ENCODE measurements around the gene TGFB1.
"Not testable (repeated sequence)": the region's sequence is repeated elsewhere in the genome, so short reads cannot be mapped to it uniquely, and the experiment has no call there.

The TGFB1 gene

DNA sequence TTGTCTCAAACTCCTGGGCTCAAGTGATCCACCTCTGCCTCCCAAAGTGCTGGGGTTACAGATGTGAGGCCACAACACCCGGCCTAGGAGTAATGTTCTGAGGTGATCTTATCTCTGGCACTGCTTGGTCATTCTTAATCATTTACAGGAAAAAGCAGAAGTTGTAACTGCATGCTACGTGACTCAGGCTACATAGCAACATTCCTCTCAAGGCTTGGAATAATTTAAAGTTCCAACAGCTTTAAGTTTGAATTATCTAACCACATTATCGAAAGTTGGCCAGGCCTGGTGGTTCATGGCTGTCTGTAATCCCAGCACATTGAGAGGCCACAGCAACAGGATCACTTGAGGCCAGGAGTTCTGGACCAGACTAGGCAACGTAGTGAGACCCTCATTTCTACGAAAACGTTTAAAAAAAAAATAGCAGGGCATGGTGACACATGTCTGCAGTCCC, 14.2 kb upstream of the TGFB1 start:
- no peak for DNase-seq

DNA sequence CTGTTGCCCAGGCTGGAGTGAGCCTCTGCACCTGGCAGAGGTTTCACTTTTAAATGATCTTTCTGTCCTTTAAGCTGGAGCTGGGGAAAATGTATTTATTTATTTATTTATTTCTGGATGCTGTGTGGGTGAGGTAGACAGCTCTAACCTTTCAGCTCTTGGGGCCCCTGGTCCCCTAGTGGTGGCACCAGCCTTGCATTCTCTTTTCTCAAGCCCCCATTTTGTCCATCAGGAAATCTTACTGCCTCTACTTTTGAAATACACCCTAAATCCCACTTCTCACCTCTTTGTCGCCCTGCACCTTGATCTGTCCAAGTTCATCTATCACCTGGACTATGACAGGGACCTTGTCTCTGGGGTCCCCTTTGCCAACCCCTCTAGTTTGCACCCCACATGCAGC, 12.4 kb upstream of the TGFB1 start:
- DNase-seq: no peak

DNA sequence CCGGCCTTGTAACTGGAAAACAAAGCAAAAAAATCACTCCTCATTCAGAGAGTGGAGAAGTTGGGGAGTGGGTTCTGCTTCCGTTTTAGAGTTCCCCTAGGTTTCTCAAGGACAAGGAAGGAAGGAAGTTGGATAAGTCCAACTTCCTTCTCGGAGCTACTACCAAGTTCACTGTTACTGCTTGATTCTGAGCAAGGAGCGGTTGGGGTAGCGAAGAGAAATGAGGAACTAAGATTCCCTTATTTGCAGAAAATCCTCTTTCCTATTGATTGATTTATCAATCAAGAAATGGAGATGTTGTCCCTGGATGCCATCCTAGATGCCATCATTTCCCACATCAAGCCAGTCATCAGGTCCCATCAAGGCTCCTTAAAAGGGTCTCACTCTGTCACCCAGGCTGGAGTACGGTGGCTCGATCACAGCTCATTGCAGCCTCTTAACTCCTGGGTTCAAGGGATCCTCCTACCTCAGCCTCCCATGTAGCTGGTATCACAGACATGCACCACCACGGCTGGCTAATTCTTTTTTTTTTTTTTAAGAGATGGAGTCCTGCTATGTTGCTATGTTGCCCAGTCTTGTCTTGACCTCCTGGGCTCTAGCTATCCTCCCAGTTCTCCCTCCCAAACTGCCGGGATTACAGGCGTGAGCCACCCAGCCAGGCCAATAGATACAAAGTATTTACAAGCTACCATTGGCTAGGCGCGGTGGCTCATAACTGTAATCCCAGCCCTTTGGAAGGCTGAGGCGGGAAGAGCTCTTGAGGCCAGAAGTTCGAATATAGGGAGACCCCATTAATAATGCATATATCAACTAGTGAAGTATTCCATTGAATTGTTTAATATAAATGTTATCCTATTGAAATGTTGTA, 11.0 kb upstream of the TGFB1 start:
- no peak for DNase-seq

DNA sequence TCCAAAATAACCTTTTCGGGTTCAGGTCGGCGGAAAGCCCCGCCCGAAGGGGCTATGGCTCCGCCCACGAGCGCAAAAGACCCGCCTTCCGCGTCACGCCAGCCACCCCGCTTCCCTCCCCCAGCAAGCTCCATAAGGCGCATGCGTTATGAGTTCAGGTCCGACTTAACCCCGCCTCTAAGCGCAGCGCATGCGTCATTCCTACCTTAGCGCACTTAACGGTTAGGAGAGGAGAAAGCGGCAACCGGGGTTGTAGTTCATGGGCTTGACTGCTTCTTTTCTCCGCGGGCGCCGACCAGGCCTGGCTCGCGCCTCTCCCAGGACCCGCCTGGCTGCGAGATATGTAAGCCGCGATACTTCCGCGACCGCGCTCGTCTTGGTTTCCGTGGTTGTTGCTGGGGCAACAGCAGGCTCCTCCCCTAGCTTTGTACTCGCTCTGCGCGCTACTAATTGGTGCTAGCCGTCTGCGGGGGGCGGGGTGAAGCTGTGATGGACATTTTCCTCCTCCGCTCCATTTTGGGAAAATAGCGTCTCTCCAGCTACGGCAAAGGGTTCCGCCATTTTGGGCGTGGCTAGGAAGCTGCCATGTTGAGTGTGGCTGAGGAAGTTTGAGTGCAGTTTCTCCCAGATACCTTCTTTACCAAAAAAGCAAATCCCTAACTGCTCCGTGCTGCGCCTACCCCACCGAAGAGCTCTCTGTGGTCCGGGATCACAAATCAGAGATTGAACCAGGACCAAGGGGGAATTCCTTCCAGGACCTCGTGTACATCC, 10.2 kb upstream of the TGFB1 start, which contains the start of gene B9D2:
Gene B9D2, minus strand, starts transcription at position 397 of the 771 bp plus-strand sequence. CDS start 630 bp downstream, outside the sequence.
- DNase-seq: peak; percentile 98

DNA sequence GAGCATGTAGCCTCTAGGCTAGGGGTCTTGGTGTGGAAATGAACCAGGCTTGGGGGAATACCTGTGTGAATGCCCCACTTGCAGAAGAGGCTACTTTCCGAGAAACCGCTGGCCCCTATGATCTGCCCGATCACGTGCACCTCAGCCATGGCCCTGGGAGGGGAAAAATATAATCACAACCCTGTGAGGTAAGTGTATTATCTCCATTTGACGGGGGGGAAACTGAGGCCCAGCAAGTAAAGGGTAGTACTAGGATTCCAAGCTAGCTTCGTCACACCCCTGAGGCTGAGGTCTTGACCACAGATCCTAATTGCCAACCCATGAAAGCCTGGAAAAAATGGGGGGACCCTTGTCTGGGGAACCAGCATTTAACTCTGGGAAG, 9.6 kb upstream of the TGFB1 start:
- DNase-seq: no peak

DNA sequence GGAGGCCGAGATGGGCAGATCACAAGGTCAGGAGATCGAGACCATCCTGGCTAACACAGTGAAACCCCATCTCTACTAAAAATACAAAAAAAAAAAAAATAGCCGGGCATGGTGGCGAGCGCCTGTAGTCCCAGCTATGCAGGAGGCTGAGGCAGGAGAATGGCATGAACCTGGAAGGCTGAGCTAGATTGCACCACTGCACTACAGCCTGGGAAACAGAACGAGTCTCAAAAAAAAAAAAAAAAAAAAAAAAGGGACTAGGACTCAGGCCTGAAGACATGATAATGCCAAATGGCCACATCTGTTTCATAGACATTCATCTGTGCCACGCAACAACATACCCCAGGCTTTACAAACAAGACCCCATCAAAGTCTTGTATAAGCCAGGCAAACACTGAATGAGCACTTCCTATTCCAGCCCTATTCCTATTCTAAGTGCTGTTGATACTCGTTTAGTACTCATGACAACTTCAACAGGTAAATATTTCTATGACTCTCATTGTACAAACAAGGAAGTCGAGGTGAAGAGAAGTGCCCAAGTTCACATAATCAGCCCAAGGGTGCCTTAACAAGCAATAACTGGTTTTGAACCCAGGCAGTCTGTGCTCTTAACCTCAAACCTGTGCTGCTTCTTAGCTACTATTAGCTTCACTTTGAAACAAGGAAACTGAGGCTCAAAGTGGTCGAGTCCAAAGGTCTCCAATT, 8.6 kb upstream of the TGFB1 start:
- no peak for DNase-seq

DNA sequence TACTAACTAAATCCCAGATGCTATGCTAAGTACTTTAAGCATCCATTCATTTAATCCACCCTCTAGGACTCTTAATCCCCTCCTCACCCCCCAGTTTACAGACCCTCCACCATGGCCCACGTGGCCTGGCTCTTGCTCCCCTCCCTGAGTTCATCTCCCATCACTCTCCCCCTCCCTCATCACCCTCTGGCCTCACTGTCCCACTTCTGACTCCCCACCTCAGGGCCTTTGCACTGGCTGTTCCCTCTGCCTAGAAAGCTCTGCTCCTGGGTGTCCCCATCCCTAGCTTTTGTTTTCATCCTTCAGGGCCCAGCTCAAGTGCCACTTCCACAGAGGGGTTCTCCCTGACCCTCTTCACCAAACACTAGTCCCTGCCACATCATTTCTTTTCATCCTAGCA, 6.0 kb upstream of the TGFB1 start:
- DNase-seq: no peak

DNA sequence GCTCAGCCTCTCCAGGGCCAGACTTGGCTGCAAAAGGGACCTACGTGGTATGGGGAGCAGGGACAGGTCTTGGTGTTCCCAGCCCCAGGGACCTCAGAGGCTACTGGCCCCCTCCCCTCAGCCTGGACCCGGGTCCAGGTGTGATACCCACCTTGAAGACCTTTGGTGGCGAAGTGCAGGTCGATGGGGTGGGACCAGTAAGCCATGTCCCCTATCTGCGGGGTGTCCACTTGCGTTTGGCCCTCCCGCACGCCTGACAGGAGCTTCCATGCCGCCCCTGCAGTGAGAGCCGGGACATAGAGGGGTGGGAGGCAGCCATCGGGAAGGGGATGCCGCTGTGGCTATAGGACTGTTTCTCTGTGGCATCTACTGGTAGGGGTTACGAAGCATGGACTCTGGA, 4.0 kb upstream of the TGFB1 start:
- no peak for DNase-seq

DNA sequence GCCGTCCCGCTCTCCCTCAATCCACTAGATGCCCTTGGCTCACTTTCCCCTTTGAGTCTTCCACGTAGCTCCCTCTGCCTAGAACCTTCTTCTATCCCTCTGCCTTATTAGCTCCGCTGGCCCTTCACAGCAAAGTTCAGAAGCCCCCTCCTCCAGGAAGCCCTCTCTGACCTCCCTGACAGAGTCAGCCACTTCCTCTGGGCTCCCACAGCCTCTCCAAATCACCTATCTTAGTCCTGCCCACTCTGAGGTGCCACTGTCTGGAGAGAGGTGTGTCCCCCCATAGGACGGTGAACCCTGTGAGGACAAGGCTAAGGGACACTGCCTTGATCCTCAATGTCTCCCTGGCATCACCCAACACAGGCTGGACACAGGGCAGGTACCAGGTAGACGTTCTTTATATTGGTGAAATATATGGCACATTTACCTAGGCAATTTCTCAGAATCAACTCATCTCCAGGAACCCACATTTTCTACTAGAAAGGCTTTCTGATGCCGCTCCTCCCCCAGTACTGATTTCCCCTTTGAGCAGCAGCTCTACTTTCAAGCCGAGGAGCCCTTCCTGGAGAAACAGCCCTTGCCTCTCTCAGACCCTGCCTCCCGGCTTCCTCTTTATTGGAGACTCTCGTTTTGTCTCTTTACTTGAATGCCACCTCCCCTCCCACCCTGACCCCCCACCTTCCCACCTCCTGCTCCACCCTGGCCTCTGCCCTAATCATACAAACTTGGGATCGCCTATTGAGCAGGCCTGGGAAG, 3.4 kb upstream of the TGFB1 start:
- DNase-seq: no peak

DNA sequence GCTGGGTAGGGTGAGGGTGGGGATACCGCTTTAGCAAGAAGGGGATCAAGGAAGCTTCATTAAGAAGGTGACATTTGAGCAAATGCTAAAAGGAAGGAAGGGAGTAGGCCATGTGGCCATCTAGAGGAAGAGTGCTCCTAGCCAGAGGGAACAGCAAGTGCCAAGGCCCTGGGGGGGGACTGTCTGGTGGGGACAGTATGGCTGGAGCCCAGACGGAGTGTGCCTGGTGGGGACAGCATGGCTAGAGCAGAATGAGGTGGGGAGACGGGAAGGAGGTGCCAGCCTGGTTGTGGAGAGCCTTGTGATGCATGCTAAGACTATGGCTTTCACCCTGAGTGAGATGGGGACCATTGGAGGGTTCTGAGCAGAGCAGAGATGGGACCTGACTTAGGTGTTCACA, 2.1 kb upstream of the TGFB1 start:
- no peak for DNase-seq

DNA sequence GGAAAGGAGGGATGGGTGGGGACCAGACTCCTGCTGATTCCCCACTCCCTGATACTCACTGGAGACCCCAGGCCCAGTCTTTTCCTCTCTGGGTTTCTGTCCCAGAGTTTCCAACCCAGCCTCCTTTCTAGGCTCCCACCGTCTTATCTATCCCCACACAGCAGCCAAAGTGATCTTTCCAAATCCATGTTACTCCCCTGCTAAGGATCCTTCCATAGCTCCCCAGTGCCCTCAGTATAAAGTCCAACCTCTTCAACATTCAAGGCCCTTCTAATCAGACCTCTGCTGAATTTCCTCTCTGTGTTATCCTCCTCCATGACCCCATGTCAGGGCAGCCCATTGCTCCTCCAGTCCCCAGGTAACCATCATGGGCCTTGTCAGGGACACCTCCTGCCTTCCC, 1.3 kb upstream of the TGFB1 start:
- DNase-seq: no peak

DNA sequence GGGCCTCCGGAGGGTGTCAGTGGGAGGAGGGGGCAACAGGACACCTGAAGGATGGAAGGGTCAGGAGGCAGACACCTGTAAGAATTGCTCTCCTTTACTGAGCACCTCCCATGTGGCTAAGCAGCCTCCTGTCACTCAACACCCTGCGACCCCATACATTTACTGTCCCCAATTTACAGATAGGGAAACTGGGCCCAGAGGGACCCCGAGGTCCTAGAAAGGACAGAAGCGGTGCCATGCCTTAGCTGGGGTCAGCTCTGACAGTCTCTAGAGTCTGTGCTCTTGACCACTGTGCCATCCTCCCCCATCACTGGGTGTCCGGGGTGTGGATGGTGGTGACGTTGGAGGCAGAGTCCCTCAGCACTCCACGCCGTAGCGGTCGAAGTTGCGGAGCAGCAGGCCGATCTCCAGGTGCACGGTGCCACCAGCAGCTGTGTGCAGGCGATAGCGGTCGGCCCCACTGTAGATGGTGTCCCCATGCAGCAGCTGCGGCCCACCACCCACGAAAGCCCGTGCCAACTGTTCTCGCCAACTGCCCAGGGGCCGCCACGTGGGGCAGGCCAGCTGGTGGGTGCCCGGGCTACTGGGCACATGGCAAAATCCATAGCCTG, 726 bp upstream of the TGFB1 start:
- no peak for DNase-seq

DNA sequence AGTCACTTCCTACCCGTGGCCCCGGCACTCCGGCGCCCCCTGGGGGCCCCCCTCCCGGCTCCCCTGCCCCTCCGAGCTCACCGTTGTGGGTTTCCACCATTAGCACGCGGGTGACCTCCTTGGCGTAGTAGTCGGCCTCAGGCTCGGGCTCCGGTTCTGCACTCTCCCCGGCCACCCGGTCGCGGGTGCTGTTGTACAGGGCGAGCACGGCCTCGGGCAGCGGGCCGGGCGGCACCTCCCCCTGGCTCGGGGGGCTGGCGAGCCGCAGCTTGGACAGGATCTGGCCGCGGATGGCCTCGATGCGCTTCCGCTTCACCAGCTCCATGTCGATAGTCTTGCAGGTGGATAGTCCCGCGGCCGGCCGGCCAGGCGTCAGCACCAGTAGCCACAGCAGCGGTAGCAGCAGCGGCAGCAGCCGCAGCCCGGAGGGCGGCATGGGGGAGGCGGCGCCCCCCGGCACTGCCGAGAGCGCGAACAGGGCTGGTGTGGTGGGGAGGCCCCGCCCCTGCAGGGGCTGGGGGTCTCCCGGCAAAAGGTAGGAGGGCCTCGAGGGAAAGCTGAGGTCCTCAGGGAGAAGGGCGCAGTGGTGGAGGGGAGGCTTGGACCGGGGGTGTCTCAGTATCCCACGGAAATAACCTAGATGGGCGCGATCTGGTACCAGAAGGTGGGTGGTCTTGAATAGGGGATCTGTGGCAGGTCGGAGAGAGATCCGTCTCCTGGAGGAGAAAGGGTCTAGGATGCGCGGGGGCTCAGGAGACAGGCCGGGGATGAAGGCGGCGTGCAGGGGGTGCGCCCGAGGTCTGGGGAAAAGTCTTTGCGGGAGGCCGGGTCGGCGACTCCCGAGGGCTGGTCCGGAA, 885 bp downstream of the TGFB1 start:
- DNase-seq: peak; percentile 65

DNA sequence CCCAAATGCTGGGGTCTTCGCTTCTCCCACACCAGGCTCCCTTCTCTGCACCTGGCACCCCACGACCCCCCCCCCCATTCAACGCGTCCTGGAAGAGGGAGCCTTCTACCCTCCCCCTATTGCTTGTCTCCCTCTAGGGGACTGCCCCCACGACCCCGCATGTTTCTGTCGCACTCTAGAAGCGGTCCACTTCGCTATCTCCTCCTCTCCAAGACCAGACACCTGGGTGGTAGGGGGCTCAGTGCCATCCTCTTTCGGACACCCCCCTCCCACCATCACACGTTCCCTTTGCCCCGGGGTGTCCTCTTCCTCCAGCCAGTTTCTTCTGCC, 1.5 kb downstream of the TGFB1 start:
- no peak for DNase-seq

DNA sequence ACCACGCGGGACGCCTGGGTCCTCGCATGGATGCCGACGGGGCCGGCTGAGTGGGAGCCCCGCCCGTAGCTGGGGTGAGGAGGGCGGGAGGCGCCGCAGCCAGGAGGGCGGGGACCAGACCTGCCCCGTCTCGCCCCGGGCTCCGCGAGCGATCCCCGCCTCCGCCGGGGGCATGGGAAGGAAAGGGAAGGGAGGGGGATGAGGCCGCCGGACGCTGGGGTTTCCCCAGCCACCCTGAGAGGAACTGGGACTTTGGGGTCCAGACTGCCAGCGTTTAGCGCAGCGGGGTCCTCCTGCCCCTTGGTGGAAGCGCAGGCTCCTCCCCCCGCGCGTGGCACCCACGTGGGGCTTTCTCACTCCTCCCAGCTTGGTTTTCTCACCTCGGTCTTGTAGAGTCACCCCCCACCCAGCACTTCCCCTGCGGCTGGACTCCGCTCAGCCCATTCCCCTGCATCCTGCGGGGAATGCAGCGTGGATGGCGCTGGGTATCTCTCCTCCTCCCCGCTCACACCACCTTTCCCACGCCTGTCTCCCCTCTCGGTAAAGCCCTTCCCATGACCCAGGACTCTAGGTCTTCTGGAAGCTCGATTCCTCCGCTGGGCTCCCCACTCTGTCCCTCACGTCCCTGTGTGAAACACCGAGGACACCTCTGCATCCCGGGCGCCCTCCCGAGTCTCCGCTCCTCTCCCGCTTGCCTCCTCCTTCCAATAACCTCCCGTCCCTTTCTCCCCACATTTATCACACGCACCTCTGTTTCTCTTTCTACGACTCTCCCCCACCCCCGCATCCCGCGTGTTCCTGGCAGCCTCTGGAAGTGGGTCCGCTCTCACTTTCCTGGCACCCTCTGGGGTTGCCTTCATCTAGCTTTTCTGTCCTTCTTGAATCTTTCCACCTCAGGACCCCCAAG, 2.1 kb downstream of the TGFB1 start:
- DNase-seq: peak; percentile 74

DNA sequence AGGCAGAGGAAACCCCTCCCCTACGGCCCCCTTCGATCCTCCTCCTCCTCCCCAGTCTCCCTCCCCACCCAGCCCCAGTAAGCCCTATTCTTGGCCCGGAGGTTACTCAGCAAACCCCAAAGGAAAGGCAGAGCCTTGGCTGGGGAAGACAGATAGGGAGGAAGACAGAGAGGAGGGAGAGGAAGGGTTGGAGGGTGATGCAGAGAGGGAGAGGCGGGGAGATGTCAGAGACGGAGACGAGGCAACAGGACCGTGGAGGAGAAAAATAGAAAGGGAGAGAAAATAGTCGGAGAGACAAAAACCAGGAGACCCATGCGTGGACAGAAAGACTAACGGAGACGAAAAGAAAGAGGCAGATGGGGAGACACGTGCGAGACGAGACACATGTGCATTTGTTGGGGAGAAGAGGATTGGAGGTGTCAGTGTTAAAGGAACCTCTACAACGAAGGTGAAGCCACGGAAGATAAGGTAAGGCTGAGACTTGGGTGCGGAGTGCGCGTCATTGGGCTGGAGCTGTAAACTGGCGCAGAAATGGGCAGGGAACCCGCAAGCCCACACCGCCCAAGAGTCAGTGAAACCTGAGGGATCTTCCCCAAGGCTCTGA, 2.9 kb downstream of the TGFB1 start:
- DNase-seq: no peak

DNA sequence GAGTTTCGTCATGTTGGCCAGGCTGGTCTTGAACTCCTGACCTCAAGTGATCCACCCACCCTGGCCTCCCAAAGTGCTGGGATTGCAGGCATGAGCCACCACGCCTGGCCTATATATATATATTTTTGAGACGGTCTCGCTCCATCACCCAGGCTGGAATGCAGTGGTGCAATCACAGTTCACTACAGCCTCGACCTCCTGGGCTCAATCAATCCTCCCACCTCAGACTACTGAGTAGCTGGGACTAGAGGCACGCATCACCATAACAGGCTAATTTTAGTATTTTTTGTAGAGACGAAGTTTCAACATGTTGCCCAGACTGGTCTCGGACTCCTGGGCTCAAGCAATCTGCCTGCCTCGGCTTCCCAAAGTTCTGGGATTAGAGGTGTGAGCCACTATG, 6.8 kb downstream of the TGFB1 start:
- DNase-seq: not testable (repeated sequence)

DNA sequence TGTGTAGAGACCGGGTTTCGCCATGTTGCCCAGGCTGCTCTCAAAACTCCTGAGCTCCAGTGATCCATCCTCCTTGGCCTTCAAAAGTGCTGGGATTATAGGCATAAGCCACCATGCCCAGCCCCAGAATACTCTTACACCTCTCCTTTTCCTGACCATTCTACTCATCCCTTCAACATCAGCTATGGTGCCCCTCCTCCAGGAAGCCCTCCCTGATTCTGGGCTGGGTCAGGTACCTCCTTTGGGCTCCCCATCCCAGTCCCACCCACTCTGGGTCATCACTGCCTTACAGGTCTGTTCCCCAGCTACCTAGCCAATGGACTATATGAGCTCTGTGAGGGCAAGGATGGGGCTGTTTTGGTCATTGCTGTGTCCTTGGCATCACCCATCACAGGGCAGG, 9.6 kb downstream of the TGFB1 start:
- DNase-seq: no peak

DNA sequence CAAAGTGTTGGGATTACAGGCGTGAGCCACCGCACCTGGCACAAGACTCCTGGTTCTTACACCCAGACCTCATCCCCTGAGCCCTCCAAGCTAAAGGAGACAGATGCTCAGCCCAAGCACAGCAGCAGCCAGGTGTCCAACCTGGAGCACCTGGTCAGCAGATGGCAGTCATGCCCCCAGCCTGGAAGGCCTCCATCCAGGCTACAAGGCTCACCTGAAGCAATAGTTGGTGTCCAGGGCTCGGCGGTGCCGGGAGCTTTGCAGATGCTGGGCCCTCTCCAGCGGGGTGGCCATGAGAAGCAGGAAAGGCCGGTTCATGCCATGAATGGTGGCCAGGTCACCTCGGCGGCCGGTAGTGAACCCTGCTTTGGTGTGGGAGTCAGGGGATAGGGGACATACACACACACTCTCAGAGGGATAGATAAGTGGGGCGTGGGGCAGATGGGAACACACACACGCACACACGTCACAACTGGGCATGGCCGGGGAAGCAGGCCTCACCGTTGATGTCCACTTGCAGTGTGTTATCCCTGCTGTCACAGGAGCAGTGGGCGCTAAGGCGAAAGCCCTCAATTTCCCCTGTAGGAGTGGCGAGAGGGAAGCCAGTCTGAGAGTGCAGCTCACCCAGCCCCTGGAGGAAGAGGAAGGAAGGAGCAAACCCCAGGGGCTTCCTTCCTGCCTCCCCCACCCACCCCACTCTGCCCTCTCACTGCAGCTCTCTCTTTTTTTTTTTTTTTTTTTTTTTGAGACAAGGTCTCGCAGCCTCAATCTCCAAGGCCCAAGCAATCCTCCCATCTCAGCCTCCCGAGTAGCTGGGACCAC, 11.8 kb downstream of the TGFB1 start:
- no peak for DNase-seq
